Measurements from ENCODE around the gene EED.

- TF ChIP-seq CTCF (IDR thresholded peaks at IDR 0.05) (no peak), POLR2A (IDR thresholded peaks at IDR 0.05) (no peak), EP300 (IDR thresholded peaks at IDR 0.05) (no peak)
These were observed 38.2 kb upstream of the EED start for GRCh38 chr11:86206337-86206695.
